Vagina (tissue), 2 donors: ENCODE results near the gene CELF4. TPM values are rescaled to one million over a fixed set of nuclear protein-coding genes. Genes with fewer than 3 reads are reported as not detected.

Source experiments
- DNase-seq, 2 donors: peaks; one replicate each; pipeline ENCODE4 v3.0.0-alpha.2; 2017; ENCODE audit errors: extremely low spot score in 2 of 2
- H3K27ac ChIP-seq: fragments of 200-600 bp; sonication (generic); one replicate; pipeline ENCODE4 v1.5.1; 2019
- H3K27me3 ChIP-seq: fragments of 200-600 bp; sonication (generic); one replicate; pipeline ENCODE4 v1.5.1; 2019
- H3K36me3 ChIP-seq, 2 donors: fragments of 200-600 bp; sonication (generic); one replicate each; pipeline ENCODE4 v1.5.1; 2017 to 2019
- H3K4me1 ChIP-seq: fragments of 200-600 bp; sonication (generic); one replicate; pipeline ENCODE4 v1.5.1; 2019
- H3K4me3 ChIP-seq, 2 donors: fragments of 200-600 bp; sonication (generic); 1 replicate in 1 of 2; 2 replicates in 1 of 2; pipeline ENCODE4 v1.5.1; 2016 to 2019
- H3K9me3 ChIP-seq: fragments of 200-600 bp; sonication (generic); one replicate; pipeline ENCODE4 v1.5.1; 2019
- POLR2A ChIP-seq, 2 donors: fragments of 450-650 bp; IDR thresholded peaks; one replicate each; pipeline ENCODE4 v1.6.1; 2017; ENCODE audit warnings: antibody characterized with exemption in 2 of 2, mild to moderate bottlenecking in 2 of 2, moderate library complexity in 2 of 2
- POLR2AphosphoS5 ChIP-seq, 2 donors: sonication (generic); formaldehyde crosslinking; IDR thresholded peaks; one replicate each; pipeline ENCODE4 v1.9.0; 2017; ENCODE audit warnings: antibody characterized with exemption in 2 of 2, mild to moderate bottlenecking in 2 of 2, low read depth in 1 of 2; ENCODE audit not compliant: insufficient read depth in 1 of 2
- intact Hi-C: fragments of 100-400 bp; cut with DNase I; formaldehyde crosslinking; loops from one replicate; pipeline ENCODE4 v1.15.1; 2023
- total RNA-seq: library from RNA; depleted of rRNA; stranded (reverse); fragments of >200 nt; gene quantifications from one replicate; pipeline ENCODE4 v1.2.3, GENCODE V29; 2016
- TF ChIP-seq, protein P1 (sequence below), 3 experiments: fragments of 450-650 bp in 2 of 3; fragments of 200-600 bp in 1 of 3; sonication (generic) in 1 of 3; IDR thresholded peaks; one replicate each; pipeline ENCODE4 v1.5.1; 2017 to 2019; ENCODE audit warnings: antibody characterized with exemption in 3 of 3, mild to moderate bottlenecking in 2 of 3, moderate library complexity in 2 of 3

Gene CELF4
- total RNA-seq, 1 donor from 2014 or later = 2.2 TPM

DNA sequence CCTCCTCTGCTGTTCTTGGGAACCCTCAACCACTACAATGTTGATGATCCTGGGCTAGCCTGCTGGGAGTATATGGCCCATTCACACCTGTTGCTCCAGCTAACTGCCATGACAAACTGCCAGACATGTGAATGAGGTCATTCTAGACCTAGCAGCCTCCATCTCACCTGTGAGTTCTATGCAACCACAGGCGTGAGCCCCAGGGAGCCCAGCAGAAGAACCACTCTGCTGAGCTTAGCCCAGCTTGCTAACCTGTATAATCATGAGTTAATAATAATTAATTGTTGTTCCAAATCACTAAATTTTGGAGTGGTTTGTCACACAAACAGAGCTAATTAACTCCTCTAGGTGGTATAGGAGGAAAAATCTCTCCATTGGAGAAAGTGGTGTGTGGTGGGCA is 24.7 kb upstream of the CELF4 start:
- no peaks in the 10 kb centered on the region for H3K9me3 ChIP-seq
- intact Hi-C loops = no loop called here
- no peaks in the 10 kb centered on the region for H3K36me3 ChIP-seq
- H3K4me1 ChIP-seq = no peaks in the 10 kb centered on the region
- TF ChIP-seq, protein P1, sequence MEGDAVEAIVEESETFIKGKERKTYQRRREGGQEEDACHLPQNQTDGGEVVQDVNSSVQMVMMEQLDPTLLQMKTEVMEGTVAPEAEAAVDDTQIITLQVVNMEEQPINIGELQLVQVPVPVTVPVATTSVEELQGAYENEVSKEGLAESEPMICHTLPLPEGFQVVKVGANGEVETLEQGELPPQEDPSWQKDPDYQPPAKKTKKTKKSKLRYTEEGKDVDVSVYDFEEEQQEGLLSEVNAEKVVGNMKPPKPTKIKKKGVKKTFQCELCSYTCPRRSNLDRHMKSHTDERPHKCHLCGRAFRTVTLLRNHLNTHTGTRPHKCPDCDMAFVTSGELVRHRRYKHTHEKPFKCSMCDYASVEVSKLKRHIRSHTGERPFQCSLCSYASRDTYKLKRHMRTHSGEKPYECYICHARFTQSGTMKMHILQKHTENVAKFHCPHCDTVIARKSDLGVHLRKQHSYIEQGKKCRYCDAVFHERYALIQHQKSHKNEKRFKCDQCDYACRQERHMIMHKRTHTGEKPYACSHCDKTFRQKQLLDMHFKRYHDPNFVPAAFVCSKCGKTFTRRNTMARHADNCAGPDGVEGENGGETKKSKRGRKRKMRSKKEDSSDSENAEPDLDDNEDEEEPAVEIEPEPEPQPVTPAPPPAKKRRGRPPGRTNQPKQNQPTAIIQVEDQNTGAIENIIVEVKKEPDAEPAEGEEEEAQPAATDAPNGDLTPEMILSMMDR (IDR thresholded peaks at IDR 0.05) = no peak
- no peak for TF ChIP-seq POLR2A (IDR thresholded peaks at IDR 0.05)
- no peak for TF ChIP-seq POLR2AphosphoS5 (IDR thresholded peaks at IDR 0.05; ENCODE audit: insufficient read depth in 1 of 2, low read depth in 1 of 2)
- peak in 1 of 2 donors; percentile 25 for DNase-seq
- no peak overlapping the region for H3K4me3 ChIP-seq
- H3K27ac ChIP-seq = no peak overlapping the region
- no peaks in the 10 kb centered on the region for H3K27me3 ChIP-seq

GRCh38 chr18:37588289-37588688 is 22.7 kb upstream of the CELF4 start:
- Histone ChIP-seq H3K4me3 (no peak overlapping the region), H3K27ac (no peak overlapping the region), H3K4me1 (no peaks in the 10 kb centered on the region), H3K9me3 (no peaks in the 10 kb centered on the region), H3K36me3 (no peaks in the 10 kb centered on the region), H3K27me3 (no peaks in the 10 kb centered on the region)
- peak; percentile 60 to 61 for DNase-seq
- TF ChIP-seq, protein P1 (IDR thresholded peaks at IDR 0.05) = no peak
- no peak for TF ChIP-seq POLR2A (IDR thresholded peaks at IDR 0.05)
- TF ChIP-seq POLR2AphosphoS5 (IDR thresholded peaks at IDR 0.05; ENCODE audit: insufficient read depth in 1 of 2, low read depth in 1 of 2) = no peak
- intact Hi-C loops = no loop called here

GRCh38 chr18:37586656-37587225 is 21.1 kb upstream of the CELF4 start:
- peak in 1 of 2 donors; percentile 69 for DNase-seq
- H3K9me3 ChIP-seq = no peaks in the 10 kb centered on the region
- TF ChIP-seq, protein P1 (IDR thresholded peaks at IDR 0.05) = no peak
- TF ChIP-seq POLR2AphosphoS5 (IDR thresholded peaks at IDR 0.05; ENCODE audit: insufficient read depth in 1 of 2, low read depth in 1 of 2) (no peak), POLR2A (IDR thresholded peaks at IDR 0.05) (no peak)
- H3K4me3 ChIP-seq = no peak overlapping the region
- H3K27me3 ChIP-seq = no peaks in the 10 kb centered on the region
- intact Hi-C loops = no loop called here
- H3K36me3 ChIP-seq = no peaks in the 10 kb centered on the region
- H3K4me1 ChIP-seq = no peaks in the 10 kb centered on the region
- H3K27ac ChIP-seq = no peak overlapping the region

GRCh38 chr18:37584952-37585695 is 19.5 kb upstream of the CELF4 start:
- H3K4me3 ChIP-seq = no peak overlapping the region
- H3K4me1 ChIP-seq = no peaks in the 10 kb centered on the region
- no peaks in the 10 kb centered on the region for H3K9me3 ChIP-seq
- TF ChIP-seq, protein P1 (IDR thresholded peaks at IDR 0.05) = no peak
- TF ChIP-seq POLR2A (IDR thresholded peaks at IDR 0.05) (no peak), POLR2AphosphoS5 (IDR thresholded peaks at IDR 0.05; ENCODE audit: insufficient read depth in 1 of 2, low read depth in 1 of 2) (no peak)
- H3K36me3 ChIP-seq = no peaks in the 10 kb centered on the region
- no peaks in the 10 kb centered on the region for H3K27me3 ChIP-seq
- peak in 1 of 2 donors; percentile 60 for DNase-seq
- intact Hi-C loops = no loop called here
- no peak overlapping the region for H3K27ac ChIP-seq

DNA sequence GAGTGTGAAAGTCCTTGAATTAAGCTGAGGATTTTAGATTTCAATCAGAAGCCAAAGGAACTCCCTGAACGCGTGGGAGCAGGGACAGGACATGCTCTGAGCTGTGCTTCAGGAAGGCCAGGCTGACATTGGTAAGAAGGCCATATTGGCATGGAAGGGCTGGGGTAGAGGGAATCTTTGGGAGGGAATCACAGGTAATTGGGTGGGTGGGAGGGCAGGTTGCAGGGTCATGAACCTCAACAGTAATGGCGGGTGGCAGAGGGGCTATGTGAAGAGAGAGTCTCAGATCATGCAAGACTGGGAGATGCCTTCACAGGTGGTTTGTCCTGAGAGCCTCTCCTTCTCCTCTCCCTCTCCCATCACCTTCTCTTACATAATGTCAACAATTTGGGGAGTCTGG is 18.6 kb upstream of the CELF4 start:
- H3K4me3 ChIP-seq = no peak overlapping the region
- H3K27ac ChIP-seq = no peak overlapping the region

More for the DNA sequence above, 18.6 kb upstream of the CELF4 start:
- Histone ChIP-seq H3K27me3 (no peaks in the 10 kb centered on the region), H3K36me3 (no peaks in the 10 kb centered on the region), H3K9me3 (no peaks in the 10 kb centered on the region), H3K4me1 (no peaks in the 10 kb centered on the region)
- peak in 1 of 2 donors; percentile 56 for DNase-seq
- no peak for TF ChIP-seq POLR2A (IDR thresholded peaks at IDR 0.05)
- no peak for TF ChIP-seq POLR2AphosphoS5 (IDR thresholded peaks at IDR 0.05; ENCODE audit: insufficient read depth in 1 of 2, low read depth in 1 of 2)
- TF ChIP-seq, protein P1 (IDR thresholded peaks at IDR 0.05) = no peak
- intact Hi-C loops = no loop called here
